ENCODE measurements around the gene SLC25A46.

DNA sequence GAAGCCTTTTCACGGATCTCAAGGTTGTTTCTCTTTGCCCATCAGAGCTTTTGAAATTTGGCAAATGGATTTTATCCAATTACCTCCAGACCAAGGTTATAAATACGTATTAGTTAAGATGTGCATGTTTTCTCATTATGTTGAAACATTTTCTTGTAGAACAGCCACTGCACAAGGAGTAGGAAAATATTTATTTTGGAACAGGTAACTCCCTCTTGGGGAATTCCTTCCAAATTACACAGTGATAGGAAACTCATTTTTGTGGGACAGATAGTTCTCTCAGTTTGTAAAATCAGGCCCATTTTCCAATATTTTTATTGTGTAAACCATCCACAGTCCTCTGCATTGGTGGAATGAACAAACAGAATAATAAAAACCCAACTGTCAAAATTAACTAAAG lies 35.3 kb upstream of the SLC25A46 start:
- TF ChIP-seq, protein P1, sequence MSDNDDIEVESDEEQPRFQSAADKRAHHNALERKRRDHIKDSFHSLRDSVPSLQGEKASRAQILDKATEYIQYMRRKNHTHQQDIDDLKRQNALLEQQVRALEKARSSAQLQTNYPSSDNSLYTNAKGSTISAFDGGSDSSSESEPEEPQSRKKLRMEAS (IDR thresholded peaks at IDR 0.05), result no peak
- TF ChIP-seq YY1 (IDR thresholded peaks at IDR 0.05; ENCODE audit: low read depth) (no peak), EGR1 (IDR thresholded peaks at IDR 0.05) (no peak), RAD21 (IDR thresholded peaks at IDR 0.05; ENCODE audit: low read depth) (no peak), TCF12 (IDR thresholded peaks at IDR 0.05; ENCODE audit: low read depth) (no peak), FOXM1 (IDR thresholded peaks at IDR 0.05; ENCODE audit: borderline replicate concordance, low read depth) (no peak), EP300 (IDR thresholded peaks at IDR 0.05; ENCODE audit: borderline replicate concordance) (no peak), CREB1 (IDR thresholded peaks at IDR 0.05; ENCODE audit: low read depth) (no peak), CEBPB (IDR thresholded peaks at IDR 0.05) (no peak), TEAD4 (IDR thresholded peaks at IDR 0.05) (no peak), TAF1 (IDR thresholded peaks at IDR 0.05; ENCODE audit: low read depth) (no peak), ZBTB7A (IDR thresholded peaks at IDR 0.05; ENCODE audit: low read depth) (no peak)
- TF ChIP-seq, protein P2, sequence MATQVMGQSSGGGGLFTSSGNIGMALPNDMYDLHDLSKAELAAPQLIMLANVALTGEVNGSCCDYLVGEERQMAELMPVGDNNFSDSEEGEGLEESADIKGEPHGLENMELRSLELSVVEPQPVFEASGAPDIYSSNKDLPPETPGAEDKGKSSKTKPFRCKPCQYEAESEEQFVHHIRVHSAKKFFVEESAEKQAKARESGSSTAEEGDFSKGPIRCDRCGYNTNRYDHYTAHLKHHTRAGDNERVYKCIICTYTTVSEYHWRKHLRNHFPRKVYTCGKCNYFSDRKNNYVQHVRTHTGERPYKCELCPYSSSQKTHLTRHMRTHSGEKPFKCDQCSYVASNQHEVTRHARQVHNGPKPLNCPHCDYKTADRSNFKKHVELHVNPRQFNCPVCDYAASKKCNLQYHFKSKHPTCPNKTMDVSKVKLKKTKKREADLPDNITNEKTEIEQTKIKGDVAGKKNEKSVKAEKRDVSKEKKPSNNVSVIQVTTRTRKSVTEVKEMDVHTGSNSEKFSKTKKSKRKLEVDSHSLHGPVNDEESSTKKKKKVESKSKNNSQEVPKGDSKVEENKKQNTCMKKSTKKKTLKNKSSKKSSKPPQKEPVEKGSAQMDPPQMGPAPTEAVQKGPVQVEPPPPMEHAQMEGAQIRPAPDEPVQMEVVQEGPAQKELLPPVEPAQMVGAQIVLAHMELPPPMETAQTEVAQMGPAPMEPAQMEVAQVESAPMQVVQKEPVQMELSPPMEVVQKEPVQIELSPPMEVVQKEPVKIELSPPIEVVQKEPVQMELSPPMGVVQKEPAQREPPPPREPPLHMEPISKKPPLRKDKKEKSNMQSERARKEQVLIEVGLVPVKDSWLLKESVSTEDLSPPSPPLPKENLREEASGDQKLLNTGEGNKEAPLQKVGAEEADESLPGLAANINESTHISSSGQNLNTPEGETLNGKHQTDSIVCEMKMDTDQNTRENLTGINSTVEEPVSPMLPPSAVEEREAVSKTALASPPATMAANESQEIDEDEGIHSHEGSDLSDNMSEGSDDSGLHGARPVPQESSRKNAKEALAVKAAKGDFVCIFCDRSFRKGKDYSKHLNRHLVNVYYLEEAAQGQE (IDR thresholded peaks at IDR 0.05; ENCODE audit: low read depth), result no peak
- TF ChIP-seq, protein P3, sequence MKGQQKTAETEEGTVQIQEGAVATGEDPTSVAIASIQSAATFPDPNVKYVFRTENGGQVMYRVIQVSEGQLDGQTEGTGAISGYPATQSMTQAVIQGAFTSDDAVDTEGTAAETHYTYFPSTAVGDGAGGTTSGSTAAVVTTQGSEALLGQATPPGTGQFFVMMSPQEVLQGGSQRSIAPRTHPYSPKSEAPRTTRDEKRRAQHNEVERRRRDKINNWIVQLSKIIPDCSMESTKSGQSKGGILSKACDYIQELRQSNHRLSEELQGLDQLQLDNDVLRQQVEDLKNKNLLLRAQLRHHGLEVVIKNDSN (IDR thresholded peaks at IDR 0.05), result no peak
